Esophagus squamous epithelium (tissue), 5 donors: Measurements from ENCODE around the gene SMPDL3A. TPM values are rescaled to one million over a fixed set of nuclear protein-coding genes. Genes with fewer than 3 reads are reported as not detected.
A peak's percentile ranks its signal among the peaks of the same experiment; 100 is the strongest.

ENCODE experiments used
- DNase-seq: peaks from one replicate; lab custom pipeline; 2025; lab: John Stamatoyannopoulos, UW
- H3K27ac ChIP-seq, 4 donors: fragments of 200-600 bp; sonication (generic); one replicate each; pipeline ENCODE4 v1.5.1; 2016 to 2019; ENCODE audit warnings: mild to moderate bottlenecking in 1 of 4
- H3K27me3 ChIP-seq, 4 donors: fragments of 200-600 bp; sonication (generic); 1 replicate in 3 of 4; 2 replicates in 1 of 4; pipeline versions ENCODE4 v1.5.1 to v1.6.0; 2017 to 2021; ENCODE audit warnings: antibody characterized with exemption in 1 of 4
- H3K36me3 ChIP-seq, 3 donors: fragments of 200-600 bp; sonication (generic); one replicate each; pipeline ENCODE4 v1.5.1; 2016 to 2019
- H3K4me1 ChIP-seq, 3 donors: fragments of 200-600 bp; sonication (generic); one replicate each; pipeline ENCODE4 v1.5.1; 2017 to 2019
- H3K4me3 ChIP-seq, 4 donors: fragments of 200-600 bp; sonication (generic); 1 replicate in 3 of 4; 2 replicates in 1 of 4; pipeline ENCODE4 v1.5.1; 2016 to 2019; ENCODE audit warnings: mild to moderate bottlenecking in 2 of 4, moderate library complexity in 1 of 4
- H3K9me3 ChIP-seq, 3 donors: fragments of 200-600 bp; sonication (generic); one replicate each; pipeline ENCODE4 v1.5.1; 2016 to 2019
- CTCF ChIP-seq, 6 experiments: fragments of 450-650 bp in 4 of 6; fragments of 200-600 bp in 2 of 6; sonication (generic) in 2 of 6; IDR thresholded peaks; one replicate each; pipeline ENCODE4 v1.5.1; 2016 to 2019; ENCODE audit warnings: antibody characterized with exemption in 6 of 6, mild to moderate bottlenecking in 4 of 6, moderate library complexity in 4 of 6
- POLR2A ChIP-seq, 4 donors: fragments of 450-650 bp; IDR thresholded peaks; one replicate each; pipeline ENCODE4 v1.6.1; 2017; ENCODE audit warnings: antibody characterized with exemption in 4 of 4, mild to moderate bottlenecking in 4 of 4, moderate library complexity in 3 of 4
- WGBS, 2 donors: methylation state at CpG; one replicate each; pipeline ENCODE4 v1.1.5; 2018; 5-methylcytosine and 5-hydroxymethylcytosine counted together
- intact Hi-C: fragments of 100-400 bp; cut with DNase I; formaldehyde crosslinking; loops from one replicate; pipeline ENCODE4 v1.15.0; 2022
- total RNA-seq, 4 donors: library from RNA; depleted of rRNA; stranded (reverse); fragments of >200 nt; gene quantifications; one replicate each; pipeline ENCODE4 v1.1.0, GENCODE V29; 2016
- donor health status: DM: yes; HTN: yes; CAD: no.

Gene SMPDL3A
- total RNA-seq, 4 donors from 2014 or later: 15.4 to 21.7 (median 16.6) TPM

- intact Hi-C loops: no loop called here
- WGBS, 2 donors: 84 to 91% methylated on average over 10 of the region's 10 CpGs
- Histone ChIP-seq H3K27ac (no peak overlapping the region), H3K9me3 (no peaks in the 10 kb centered on the region), H3K4me1 (no peaks in the 10 kb centered on the region), H3K36me3 (no peaks in the 10 kb centered on the region), H3K4me3 (peak overlapping the region in 1 of 4 donors; percentile 40), H3K27me3 (no peaks in the 10 kb centered on the region)
- TF ChIP-seq POLR2A (IDR thresholded peaks at IDR 0.05) (no peak), CTCF (IDR thresholded peaks at IDR 0.05) (no peak)
- DNase-seq: no peak
These were observed 35.9 kb upstream of the SMPDL3A start for GRCh38 chr6:122753000-122753687.

GRCh38 chr6:122753688-122754056 lies 35.4 kb upstream of the SMPDL3A start:
- H3K27ac ChIP-seq: no peak overlapping the region
- H3K36me3 ChIP-seq: no peaks in the 10 kb centered on the region
- DNase-seq: no peak
- TF ChIP-seq CTCF (IDR thresholded peaks at IDR 0.05) (no peak), POLR2A (IDR thresholded peaks at IDR 0.05) (no peak)
- 43 to 61% methylated on average over 4 of the region's 5 CpGs for WGBS, 2 donors
- no peaks in the 10 kb centered on the region for H3K27me3 ChIP-seq
- H3K9me3 ChIP-seq: no peaks in the 10 kb centered on the region
- H3K4me3 ChIP-seq: peak overlapping the region in 1 of 4 donors; percentile 40
- H3K4me1 ChIP-seq: no peaks in the 10 kb centered on the region
- intact Hi-C loops: no loop called here

GRCh38 chr6:122754191-122754731 lies 34.8 kb upstream of the SMPDL3A start:
- Histone ChIP-seq H3K9me3 (no peaks in the 10 kb centered on the region), H3K36me3 (no peaks in the 10 kb centered on the region), H3K4me1 (no peaks in the 10 kb centered on the region), H3K27ac (no peak overlapping the region), H3K4me3 (no peak overlapping the region), H3K27me3 (no peaks in the 10 kb centered on the region)
- 80 to 83% methylated on average over 5 of the region's 5 CpGs for WGBS, 2 donors
- intact Hi-C loops: no loop called here
- DNase-seq: no peak
- TF ChIP-seq POLR2A (IDR thresholded peaks at IDR 0.05) (no peak), CTCF (IDR thresholded peaks at IDR 0.05) (no peak)

GRCh38 chr6:122755901-122756300 lies 33.2 kb upstream of the SMPDL3A start:
- Histone ChIP-seq H3K27ac (no peak overlapping the region), H3K4me1 (no peaks in the 10 kb centered on the region), H3K27me3 (no peaks in the 10 kb centered on the region), H3K36me3 (no peaks in the 10 kb centered on the region), H3K4me3 (no peak overlapping the region), H3K9me3 (no peaks in the 10 kb centered on the region)
- TF ChIP-seq CTCF (IDR thresholded peaks at IDR 0.05) (no peak), POLR2A (IDR thresholded peaks at IDR 0.05) (no peak)
- 72 to 73% methylated on average over 9 of the region's 9 CpGs for whole genome bisulfite sequencing, 2 donors
- no peak for DNase-seq
- intact Hi-C loops: no loop called here

- 7 to 26% methylated on average over 1 of the region's 1 CpG for WGBS, 2 donors
- H3K4me3 ChIP-seq: no peak overlapping the region
- TF ChIP-seq CTCF (IDR thresholded peaks at IDR 0.05): no peak
These were observed 30.1 kb upstream of the SMPDL3A start for GRCh38 chr6:122758927-122759334.

More at GRCh38 chr6:122758927-122759334, 30.1 kb upstream of the SMPDL3A start:
- Histone ChIP-seq H3K36me3 (no peaks in the 10 kb centered on the region), H3K4me1 (no peaks in the 10 kb centered on the region), H3K9me3 (no peaks in the 10 kb centered on the region), H3K27ac (no peak overlapping the region), H3K27me3 (no peaks in the 10 kb centered on the region)
- intact Hi-C loops: no loop called here
- no peak for DNase-seq
